PC-9 (cell line): ENCODE results near the gene ELMO1. TPM values are rescaled to one million over a fixed set of nuclear protein-coding genes. Genes with fewer than 3 reads are reported as not detected.

Experiments used
- BruUV-seq: library from RNA; stranded (reverse); fragments of 400-500 nt; replicated peaks from 2 replicates; lab custom pipeline; 2021; lab: Mats Ljungman, UMichigan
- CTCF ChIA-PET: fragments of 300-600 bp; sonication (Branson Sonifier 250); formaldehyde crosslinking; loops from one replicate; lab custom pipeline; 2022; ENCODE audit warnings: antibody characterized with exemption; lab: Charles Lee
- POLR2A ChIA-PET: fragments of 300-600 bp; sonication (Branson Sonifier 250); formaldehyde crosslinking; loops from one replicate; lab custom pipeline; 2022; ENCODE audit warnings: antibody characterized with exemption; ENCODE audit not compliant: unreplicated experiment; lab: Charles Lee
- DNase-seq, 2 experiments: peaks; one replicate each; pipeline versions ENCODE4 v3.0.0 to v3.0.0-alpha.2; 2015 to 2022; ENCODE audit warnings: mixed read lengths in 1 of 2
- H2AFZ ChIP-seq: fragments of 200-600 bp; sonication (generic); 2 replicates; pipeline ENCODE4 v1.8.1; 2017; ENCODE audit warnings: antibody characterized with exemption
- H3F3A ChIP-seq: fragments of 200-600 bp; sonication (generic); 2 replicates; pipeline ENCODE4 v1.8.1; 2017; ENCODE audit warnings: antibody characterized with exemption, mild to moderate bottlenecking, low read depth; ENCODE audit not compliant: insufficient read depth
- H3K27ac ChIP-seq: fragments of 200-600 bp; sonication (generic); 2 replicates; pipeline ENCODE4 v1.6.1; 2016; ENCODE audit warnings: mixed run types
- H3K27me3 ChIP-seq: fragments of 200-600 bp; sonication (generic); 2 replicates; pipeline ENCODE4 v1.6.1; 2016; ENCODE audit warnings: low read depth, mixed run types; ENCODE audit not compliant: insufficient read depth
- H3K36me3 ChIP-seq: fragments of 200-600 bp; sonication (generic); 2 replicates; pipeline ENCODE4 v1.6.1; 2016; ENCODE audit warnings: low read depth, mixed run types
- H3K4me1 ChIP-seq: fragments of 200-600 bp; sonication (generic); replicated peaks from 2 replicates; pipeline ENCODE4 v1.6.1; 2016; ENCODE audit warnings: mixed run types; ENCODE audit not compliant: insufficient read depth
- H3K4me2 ChIP-seq: fragments of 200-600 bp; sonication (generic); 2 replicates; pipeline ENCODE4 v1.6.1; 2017; ENCODE audit warnings: mixed run types
- H3K4me3 ChIP-seq: fragments of 200-600 bp; sonication (generic); 2 replicates; pipeline ENCODE4 v1.6.1; 2016; ENCODE audit warnings: mixed run types
- H3K79me2 ChIP-seq: fragments of 200-600 bp; sonication (generic); 2 replicates; pipeline ENCODE4 v1.6.1; 2017; ENCODE audit warnings: low read depth, mixed run types
- H3K9me2 ChIP-seq: fragments of 200-600 bp; sonication (generic); 2 replicates; pipeline ENCODE4 v1.8.1; 2017; ENCODE audit warnings: mild to moderate bottlenecking; ENCODE audit not compliant: insufficient read depth
- H3K9me3 ChIP-seq: fragments of 200-600 bp; sonication (generic); 2 replicates; pipeline ENCODE4 v1.8.1; 2016; ENCODE audit warnings: low read depth; ENCODE audit not compliant: insufficient read depth
- H4K20me1 ChIP-seq: fragments of 200-600 bp; sonication (generic); 2 replicates; pipeline ENCODE4 v1.8.1; 2017; ENCODE audit not compliant: insufficient read depth
- CTCF ChIP-seq: fragments of 200-600 bp; sonication (generic); conservative IDR thresholded peaks from 2 replicates; pipeline ENCODE4 v1.6.1; 2017; ENCODE audit warnings: mixed run types, antibody characterized with exemption, mild to moderate bottlenecking, moderate library complexity
- EZH2 ChIP-seq: fragments of 200-600 bp; sonication (generic); IDR thresholded peaks from 2 replicates; pipeline ENCODE4 v1.8.0; 2017; ENCODE audit warnings: antibody characterized with exemption, low read depth
- intact Hi-C: fragments of 100-400 bp; cut with micrococcal nuclease; formaldehyde crosslinking; loops from one replicate; pipeline ENCODE4 v1.10.0; 2022; ENCODE audit not compliant: unreplicated experiment
- total RNA-seq: library from RNA; stranded (reverse); gene quantifications from 2 replicates; pipeline ENCODE4 v1.2.3, GENCODE V29; 2021

Gene ELMO1
- total RNA-seq, 1 experiment from 2014 or later = 4.8 TPM

GRCh38 chr7:36925691-36926090, 523.0 kb downstream of the ELMO1 start:
- Histone ChIP-seq H3K4me3 (no peak overlapping the region), H3K4me1 (no peaks in the 10 kb centered on the region), H3K27me3 (no peaks in the 10 kb centered on the region), H3K27ac (no peak overlapping the region), H3K79me2 (no peaks in the 10 kb centered on the region), H3K9me2 (no peaks in the 10 kb centered on the region; the same call in 1 of the 2 replicates), H3K9me3 (no peaks in the 10 kb centered on the region), H2AFZ (no peak overlapping the region), H3K36me3 (no peaks in the 10 kb centered on the region), H4K20me1 (no peaks in the 10 kb centered on the region), H3K4me2 (no peak overlapping the region), H3F3A (no peaks in the 10 kb centered on the region)
- intact Hi-C loops = no loop called here
- TF ChIP-seq EZH2 = no peak
- no peak for TF ChIP-seq CTCF
- no peak for DNase-seq
- ChIA-PET POLR2A (no interaction called here), CTCF (no interaction called here)
- no TSS peak for BruUV-seq

- Histone ChIP-seq H3K4me1 (no peaks in the 10 kb centered on the region), H3K27ac (no peak overlapping the region), H3K9me2 (no peaks in the 10 kb centered on the region; the same call in 1 of the 2 replicates), H3K27me3 (no peaks in the 10 kb centered on the region), H3K9me3 (no peaks in the 10 kb centered on the region), H3K79me2 (no peaks in the 10 kb centered on the region), H2AFZ (no peak overlapping the region), H3F3A (no peaks in the 10 kb centered on the region), H3K4me3 (no peak overlapping the region), H3K4me2 (no peak overlapping the region), H4K20me1 (no peaks in the 10 kb centered on the region), H3K36me3 (no peaks in the 10 kb centered on the region)
- CTCF ChIA-PET = no interaction called here
- no peak for DNase-seq
- no TSS peak for BruUV-seq
- POLR2A ChIA-PET = no interaction called here
- intact Hi-C loops = no loop called here
- TF ChIP-seq EZH2 (no peak), CTCF (no peak)
Measured at GRCh38 chr7:36925207-36925606, 523.5 kb downstream of the ELMO1 start.

DNA sequence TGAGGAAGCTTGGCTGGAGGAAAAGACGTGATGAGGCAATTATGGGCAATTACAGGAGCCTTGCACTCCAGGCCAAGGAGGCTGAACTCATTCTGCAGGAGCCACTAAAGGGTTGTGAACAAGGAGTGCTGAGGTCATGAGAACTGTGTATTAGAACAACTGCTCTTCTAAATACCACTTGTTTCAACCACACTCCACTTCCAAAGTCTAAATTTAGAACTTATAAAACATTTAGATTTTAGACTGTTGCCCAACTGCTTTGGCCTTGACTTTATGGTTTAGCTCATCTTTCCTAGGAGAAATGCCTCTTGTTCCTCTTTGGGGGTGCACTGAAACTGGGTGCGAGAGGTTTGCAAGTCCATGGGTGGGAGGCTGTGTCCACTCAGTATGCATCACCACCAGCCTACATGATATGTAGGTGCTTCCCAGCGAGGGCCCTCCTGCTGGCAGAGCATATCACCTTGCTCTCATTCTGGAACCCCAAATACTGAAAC, 524.7 kb downstream of the ELMO1 start:
- no TSS peak for BruUV-seq
- Histone ChIP-seq H4K20me1 (no peaks in the 10 kb centered on the region), H3K9me3 (no peaks in the 10 kb centered on the region), H3K27ac (no peak overlapping the region), H3K4me1 (no peaks in the 10 kb centered on the region), H3F3A (no peaks in the 10 kb centered on the region), H3K79me2 (no peaks in the 10 kb centered on the region), H3K9me2 (no peaks in the 10 kb centered on the region; the same call in 1 of the 2 replicates), H2AFZ (no peak overlapping the region), H3K4me3 (no peak overlapping the region), H3K4me2 (no peak overlapping the region), H3K27me3 (no peaks in the 10 kb centered on the region), H3K36me3 (no peaks in the 10 kb centered on the region)
- TF ChIP-seq EZH2 (no peak), CTCF (no peak)
- CTCF ChIA-PET = no interaction called here
- no peak for DNase-seq
- intact Hi-C loops = no loop called here
- POLR2A ChIA-PET = no interaction called here
